Activated T-cell treated with anti-CD3 and anti-CD28 coated beads, Interleukin-2, amount 50 U/mL, for 72 hours (primary cell): ENCODE measurements around the gene KIAA1958. TPM values are rescaled to one million over a fixed set of nuclear protein-coding genes. Genes with fewer than 3 reads are reported as not detected.
"Not testable (repeated sequence)": the region's sequence is repeated elsewhere in the genome, so short reads cannot be mapped to it uniquely, and the experiment has no call there.

ENCODE experiments used
- ATAC-seq, 2 donors: fragments of 150-1000 bp; cut with Tn5 transposase; replicated peaks in 1 of 2; 2 replicates each; pipeline ENCODE4 v1.10.0; 2021; ENCODE audit warnings: moderate library complexity in 2 of 2, mild to moderate bottlenecking in 1 of 2
- DNase-seq, 2 donors: peaks; one replicate each; pipeline ENCODE4 v3.0.0; 2021 to 2022; ENCODE audit warnings: mixed read lengths in 1 of 2
- H3K27ac Mint-ChIP-seq: one replicate; pipeline ENCODE4 v1.8.0; 2022; ENCODE audit warnings: mild to moderate bottlenecking, moderate library complexity, mixed read lengths
- H3K27me3 Mint-ChIP-seq: one replicate; pipeline ENCODE4 v1.8.0; 2022; ENCODE audit warnings: low read depth, mixed read lengths
- H3K36me3 Mint-ChIP-seq, 2 donors: one replicate each; pipeline ENCODE4 v1.8.0; 2022; ENCODE audit warnings: mixed read lengths in 2 of 2, mild to moderate bottlenecking in 1 of 2; ENCODE audit not compliant: insufficient read depth in 2 of 2
- H3K4me1 Mint-ChIP-seq: one replicate; pipeline ENCODE4 v1.8.0; 2022; ENCODE audit warnings: low read depth, mixed read lengths
- H3K4me3 Mint-ChIP-seq, 2 donors: one replicate each; pipeline ENCODE4 v1.8.0; 2022; ENCODE audit warnings: mild to moderate bottlenecking in 2 of 2, mixed read lengths in 2 of 2, moderate library complexity in 2 of 2
- H3K9me3 Mint-ChIP-seq, 2 donors: one replicate each; pipeline ENCODE4 v1.8.0; 2022; ENCODE audit warnings: mixed read lengths in 2 of 2
- total RNA-seq, 2 donors: library from RNA; stranded (reverse); gene quantifications; one replicate each; pipeline ENCODE4 v1.2.3, GENCODE V29; 2022

KIAA1958 gene
- total RNA-seq, 2 donors from 2014 or later = 11.2 to 12.9 TPM

- H3K9me3 Mint-ChIP-seq = no peaks in the 10 kb centered on the region
Observed at GRCh38 chr9:112581469-112582176, 95.0 kb downstream of the KIAA1958 start.

GRCh38 chr9:112582371-112583262 is 96.0 kb downstream of the KIAA1958 start:
- no peaks in the 10 kb centered on the region for H3K4me1 Mint-ChIP-seq
- no peaks in the 10 kb centered on the region for H3K9me3 Mint-ChIP-seq
- H3K36me3 Mint-ChIP-seq = no peaks in the 10 kb centered on the region
- H3K4me3 Mint-ChIP-seq = no peak overlapping the region
- no peak for DNase-seq
- no peak overlapping the region for H3K27ac Mint-ChIP-seq
- ATAC-seq = no peak
- no peaks in the 10 kb centered on the region for H3K27me3 Mint-ChIP-seq

More at GRCh38 chr9:112581469-112582176, 95.0 kb downstream of the KIAA1958 start:
- H3K36me3 Mint-ChIP-seq = no peaks in the 10 kb centered on the region
- no peaks in the 10 kb centered on the region for H3K27me3 Mint-ChIP-seq
- no peak for DNase-seq
- no peaks in the 10 kb centered on the region for H3K4me1 Mint-ChIP-seq
- no peak overlapping the region for H3K27ac Mint-ChIP-seq
- no peak overlapping the region for H3K4me3 Mint-ChIP-seq
- ATAC-seq = no peak

GRCh38 chr9:112586599-112587155 is 100.0 kb downstream of the KIAA1958 start:
- H3K27ac Mint-ChIP-seq = no peak overlapping the region
- H3K4me3 Mint-ChIP-seq = no peak overlapping the region
- H3K27me3 Mint-ChIP-seq = no peaks in the 10 kb centered on the region
- DNase-seq (no peak), ATAC-seq (no peak)
- no peaks in the 10 kb centered on the region for H3K36me3 Mint-ChIP-seq
- no peaks in the 10 kb centered on the region for H3K4me1 Mint-ChIP-seq
- H3K9me3 Mint-ChIP-seq = no peaks in the 10 kb centered on the region

- ATAC-seq, H3K36me3 Mint-ChIP-seq, DNase-seq, H3K27me3 Mint-ChIP-seq, H3K9me3 Mint-ChIP-seq, H3K27ac Mint-ChIP-seq, H3K4me3 Mint-ChIP-seq, H3K4me1 Mint-ChIP-seq: not testable (repeated sequence)
Observed at GRCh38 chr9:112591875-112592274, 105.2 kb downstream of the KIAA1958 start.

- ATAC-seq (no peak), DNase-seq (no peak)
- H3K27me3 Mint-ChIP-seq = no peaks in the 10 kb centered on the region
- no peak overlapping the region for H3K4me3 Mint-ChIP-seq
- no peaks in the 10 kb centered on the region for H3K36me3 Mint-ChIP-seq
- no peaks in the 10 kb centered on the region for H3K9me3 Mint-ChIP-seq
- no peak overlapping the region for H3K27ac Mint-ChIP-seq
- H3K4me1 Mint-ChIP-seq = no peaks in the 10 kb centered on the region
Observed at GRCh38 chr9:112599732-112600131, 113.1 kb downstream of the KIAA1958 start.

- DNase-seq (no peak), ATAC-seq (no peak)
- no peaks in the 10 kb centered on the region for H3K27me3 Mint-ChIP-seq
- H3K9me3 Mint-ChIP-seq = no peaks in the 10 kb centered on the region
- H3K4me3 Mint-ChIP-seq = no peak overlapping the region
- no peak overlapping the region for H3K27ac Mint-ChIP-seq
- peaks cover 15% of the 10 kb centered on the region for H3K4me1 Mint-ChIP-seq
- no peaks in the 10 kb centered on the region for H3K36me3 Mint-ChIP-seq
Observed at GRCh38 chr9:112601636-112602035, 115.0 kb downstream of the KIAA1958 start.

- no peaks in the 10 kb centered on the region for H3K27me3 Mint-ChIP-seq
- peaks cover 15% of the 10 kb centered on the region for H3K4me1 Mint-ChIP-seq
- H3K9me3 Mint-ChIP-seq = no peaks in the 10 kb centered on the region
- H3K27ac Mint-ChIP-seq = no peak overlapping the region
- no peak for DNase-seq
- ATAC-seq = no peak
- no peaks in the 10 kb centered on the region for H3K36me3 Mint-ChIP-seq
- H3K4me3 Mint-ChIP-seq = no peak overlapping the region
Observed at GRCh38 chr9:112604790-112605189, 118.2 kb downstream of the KIAA1958 start.

GRCh38 chr9:112605518-112605917 is 118.9 kb downstream of the KIAA1958 start:
- Mint-ChIP-seq H3K27ac (no peak overlapping the region), H3K36me3 (no peaks in the 10 kb centered on the region), H3K4me1 (peaks cover 15% of the 10 kb centered on the region), H3K9me3 (no peaks in the 10 kb centered on the region), H3K4me3 (peak overlapping the region in 1 of 2 donors; percentile 49), H3K27me3 (no peaks in the 10 kb centered on the region)
- DNase-seq = no peak
- peak; percentile 47 to 70 for ATAC-seq

GRCh38 chr9:112605963-112606699 is 119.5 kb downstream of the KIAA1958 start:
- Mint-ChIP-seq H3K4me3 (peak overlapping the region in 1 of 2 donors; percentile 49), H3K36me3 (no peaks in the 10 kb centered on the region), H3K9me3 (no peaks in the 10 kb centered on the region), H3K27me3 (no peaks in the 10 kb centered on the region), H3K27ac (no peak overlapping the region), H3K4me1 (peaks cover 15% of the 10 kb centered on the region)
- DNase-seq (no peak), ATAC-seq (no peak)

GRCh38 chr9:112608851-112609250 is 122.2 kb downstream of the KIAA1958 start:
- H3K4me1 Mint-ChIP-seq = peaks cover 15% of the 10 kb centered on the region
- no peak for DNase-seq
- no peaks in the 10 kb centered on the region for H3K9me3 Mint-ChIP-seq
- H3K27ac Mint-ChIP-seq = no peak overlapping the region
- H3K4me3 Mint-ChIP-seq = no peak overlapping the region
- no peak for ATAC-seq
- H3K27me3 Mint-ChIP-seq = no peaks in the 10 kb centered on the region
- no peaks in the 10 kb centered on the region for H3K36me3 Mint-ChIP-seq

GRCh38 chr9:112615584-112616266 is 129.1 kb downstream of the KIAA1958 start:
- no peak overlapping the region for H3K27ac Mint-ChIP-seq
- ATAC-seq (no peak), DNase-seq (no peak)
- no peaks in the 10 kb centered on the region for H3K9me3 Mint-ChIP-seq
- no peaks in the 10 kb centered on the region for H3K36me3 Mint-ChIP-seq
- no peak overlapping the region for H3K4me3 Mint-ChIP-seq
- no peaks in the 10 kb centered on the region for H3K4me1 Mint-ChIP-seq
- H3K27me3 Mint-ChIP-seq = no peaks in the 10 kb centered on the region

- DNase-seq (no peak), ATAC-seq (no peak)
- Mint-ChIP-seq H3K27ac (no peak overlapping the region), H3K27me3 (no peaks in the 10 kb centered on the region), H3K4me1 (no peaks in the 10 kb centered on the region), H3K9me3 (no peaks in the 10 kb centered on the region), H3K36me3 (no peaks in the 10 kb centered on the region), H3K4me3 (no peak overlapping the region)
Observed at GRCh38 chr9:112617371-112617770, 130.7 kb downstream of the KIAA1958 start.
